OCI-LY3 (cell line): ENCODE measurements around the gene BCL6.

Experiments used
- H2AFZ ChIP-seq: fragments of 200-600, 300-600 bp; shearing (Covaris generic); 2 replicates; pipeline ENCODE4 v1.6.0; 2014; ENCODE audit warnings: antibody characterized with exemption, low read depth, low read length
- H3K27ac ChIP-seq: fragments of 200-600, 300-600 bp; sonication (generic); 2 replicates; pipeline ENCODE4 v1.5.1; 2014; ENCODE audit warnings: mild to moderate bottlenecking, low read length, moderate library complexity, mixed read lengths
- H3K27me3 ChIP-seq: fragments of 200-600, 300-600 bp; sonication (generic); 2 replicates; pipeline ENCODE4 v1.6.1; 2014; ENCODE audit warnings: low read depth, low read length, mixed read lengths
- H3K36me3 ChIP-seq: fragments of 200-600, 300-600 bp; sonication (generic); replicated peaks from 2 replicates; pipeline ENCODE3; 2014; ENCODE audit warnings: low read depth, low read length, mixed read lengths
- H3K4me1 ChIP-seq: fragments of 300-600, 200-600 bp; sonication (generic); 2 replicates; pipeline ENCODE4 v1.6.1; 2014; ENCODE audit warnings: low read length, mixed read lengths
- H3K4me2 ChIP-seq: fragments of 200-600, 300-600 bp; sonication (generic); 2 replicates; pipeline ENCODE4 v1.6.1; 2014; ENCODE audit warnings: low read length, mixed read lengths
- H3K4me3 ChIP-seq: fragments of 300-600, 200-600 bp; sonication (generic); 2 replicates; pipeline ENCODE4 v1.5.1; 2014; ENCODE audit warnings: antibody characterized with exemption, mild to moderate bottlenecking, low read length, moderate library complexity
- H3K79me2 ChIP-seq: fragments of 300-600, 200-600 bp; shearing (Covaris generic); 2 replicates; pipeline ENCODE4 v1.6.1; 2014; ENCODE audit warnings: mild to moderate bottlenecking, low read length, mixed read lengths
- H3K9ac ChIP-seq: fragments of 300-600, 200-600 bp; shearing (Covaris generic); 2 replicates; pipeline ENCODE4 v1.6.0; 2014; ENCODE audit warnings: mild to moderate bottlenecking, low read length, moderate library complexity
- H3K9me3 ChIP-seq: fragments of 200-600, 300-600 bp; shearing (Covaris generic); 2 replicates; pipeline ENCODE4 v1.6.1; 2014; ENCODE audit warnings: low read length, mixed read lengths; ENCODE audit not compliant: insufficient read depth
- H4K20me1 ChIP-seq: fragments of 200-600, 300-600 bp; sonication (generic); 2 replicates; pipeline ENCODE4 v1.6.1; 2016; ENCODE audit warnings: low read length, mixed read lengths; ENCODE audit not compliant: insufficient read depth
- CTCF ChIP-seq: fragments of 200-600, 300-600 bp; sonication (generic); IDR thresholded peaks from 2 replicates; pipeline ENCODE4 v1.5.1; 2014; ENCODE audit warnings: antibody characterized with exemption, low read length, low read depth
- EZH2phosphoT487 ChIP-seq: fragments of 200-600 bp; shearing (Covaris generic); IDR thresholded peaks from 2 replicates; pipeline ENCODE4 v1.6.1; 2018; ENCODE audit warnings: antibody characterized with exemption, mixed run types, low read depth

The BCL6 gene

GRCh38 chr3:187767266-187768012 lies 22.2 kb upstream of the BCL6 start:
- H3K4me3 ChIP-seq = no peak overlapping the region
- H3K4me1 ChIP-seq = peaks cover 38% of the 10 kb centered on the region
- H2AFZ ChIP-seq = no peak overlapping the region
- TF ChIP-seq CTCF = no peak
- no peak for TF ChIP-seq EZH2phosphoT487
- peaks cover 5% of the 10 kb centered on the region; the same call in 1 of the 2 replicates for H3K79me2 ChIP-seq
- H4K20me1 ChIP-seq = no peaks in the 10 kb centered on the region
- no peak overlapping the region for H3K27ac ChIP-seq
- H3K9me3 ChIP-seq = no peaks in the 10 kb centered on the region
- no peaks in the 10 kb centered on the region for H3K36me3 ChIP-seq
- no peaks in the 10 kb centered on the region for H3K27me3 ChIP-seq
- no peak overlapping the region for H3K9ac ChIP-seq
- H3K4me2 ChIP-seq = no peak overlapping the region

GRCh38 chr3:187765342-187765741 lies 20.1 kb upstream of the BCL6 start:
- Histone ChIP-seq H3K27ac (no peak overlapping the region), H3K36me3 (no peaks in the 10 kb centered on the region)

GRCh38 chr3:187763850-187764648 lies 18.8 kb upstream of the BCL6 start:
- no peaks in the 10 kb centered on the region for H3K79me2 ChIP-seq
- H3K9me3 ChIP-seq = no peaks in the 10 kb centered on the region
- no peak overlapping the region for H3K4me3 ChIP-seq
- no peak overlapping the region for H3K9ac ChIP-seq
- H3K4me2 ChIP-seq = no peak overlapping the region
- no peaks in the 10 kb centered on the region for H3K36me3 ChIP-seq
- no peak overlapping the region for H2AFZ ChIP-seq
- no peak overlapping the region for H3K27ac ChIP-seq
- TF ChIP-seq CTCF (no peak), EZH2phosphoT487 (no peak)
- no peaks in the 10 kb centered on the region for H4K20me1 ChIP-seq
- peaks cover 10% of the 10 kb centered on the region for H3K4me1 ChIP-seq
- no peaks in the 10 kb centered on the region for H3K27me3 ChIP-seq

More at GRCh38 chr3:187765342-187765741, 20.1 kb upstream of the BCL6 start:
- no peak overlapping the region for H3K4me3 ChIP-seq
- no peaks in the 10 kb centered on the region for H3K9me3 ChIP-seq
- no peak for TF ChIP-seq CTCF
- TF ChIP-seq EZH2phosphoT487 = no peak
- H4K20me1 ChIP-seq = no peaks in the 10 kb centered on the region
- no peak overlapping the region for H3K4me2 ChIP-seq
- H3K9ac ChIP-seq = no peak overlapping the region
- H3K27me3 ChIP-seq = no peaks in the 10 kb centered on the region
- H3K79me2 ChIP-seq = no peaks in the 10 kb centered on the region
- H2AFZ ChIP-seq = no peak overlapping the region
- peaks cover 21% of the 10 kb centered on the region for H3K4me1 ChIP-seq

- H3K4me3 ChIP-seq = no peak overlapping the region
- no peaks in the 10 kb centered on the region for H3K27me3 ChIP-seq
- no peaks in the 10 kb centered on the region for H3K9me3 ChIP-seq
- H3K36me3 ChIP-seq = no peaks in the 10 kb centered on the region
- H3K27ac ChIP-seq = no peak overlapping the region
- no peaks in the 10 kb centered on the region for H3K79me2 ChIP-seq
- no peak overlapping the region for H3K4me2 ChIP-seq
- no peak overlapping the region for H3K9ac ChIP-seq
- H3K4me1 ChIP-seq = peaks cover 15% of the 10 kb centered on the region
- no peaks in the 10 kb centered on the region for H4K20me1 ChIP-seq
- TF ChIP-seq EZH2phosphoT487 (no peak), CTCF (no peak)
- no peak overlapping the region for H2AFZ ChIP-seq
These were observed 17.5 kb upstream of the BCL6 start for GRCh38 chr3:187762792-187763191.
